Activated CD8-positive, alpha-beta memory T cell treated with anti-CD3 and anti-CD28 coated beads, Interleukin-2, amount 50 U/mL, for 1 hour (primary cell): ENCODE results near the gene C2orf76.
"Not testable (repeated sequence)": the region's sequence is repeated elsewhere in the genome, so short reads cannot be mapped to it uniquely, and the experiment has no call there.

Experiments used
- DNase-seq: peaks from one replicate; pipeline ENCODE4 v3.0.0-alpha.2; 2020; ENCODE audit errors: extremely low read depth

C2orf76 gene

DNA sequence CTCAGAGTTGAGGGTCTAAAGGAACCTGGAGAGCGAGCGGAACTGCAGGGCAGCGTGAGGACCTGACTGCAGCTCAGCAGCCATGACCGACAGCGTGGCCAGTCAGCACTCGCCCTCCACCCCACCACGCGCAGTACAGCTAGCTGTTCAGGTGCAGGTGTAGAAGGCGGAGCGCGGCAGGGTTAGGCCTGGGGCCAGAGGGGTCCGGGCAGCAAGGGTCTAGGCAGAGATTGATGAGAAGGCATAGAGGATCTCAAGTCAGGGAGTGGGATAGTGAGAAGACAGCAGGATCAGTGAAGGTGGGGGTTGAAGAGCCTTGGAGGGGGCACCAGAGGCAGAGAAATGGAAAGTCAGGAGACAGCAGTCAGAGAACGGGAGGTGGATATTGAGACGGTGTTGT is 72.0 kb downstream of the C2orf76 start:
- no peak for DNase-seq

DNA sequence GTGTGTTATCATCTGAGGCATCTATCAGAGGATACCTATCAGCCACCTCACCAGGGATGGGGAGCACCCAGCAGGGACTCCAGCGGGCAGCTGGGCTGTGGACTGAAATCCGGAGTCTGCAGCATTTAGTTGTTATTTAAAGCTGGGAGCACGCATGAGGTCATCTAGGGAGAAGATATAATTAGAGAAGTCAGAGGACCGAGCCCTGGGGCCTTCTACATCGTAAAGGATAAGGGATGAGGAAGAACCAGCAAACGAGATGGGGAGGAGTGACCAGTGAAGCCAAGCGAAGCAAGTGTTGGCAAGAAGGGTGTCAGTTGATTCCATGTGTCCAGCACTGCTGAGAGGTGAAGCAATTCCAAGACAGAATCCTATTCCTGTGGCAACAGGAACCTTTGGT is 72.7 kb downstream of the C2orf76 start:
- no peak for DNase-seq

DNA sequence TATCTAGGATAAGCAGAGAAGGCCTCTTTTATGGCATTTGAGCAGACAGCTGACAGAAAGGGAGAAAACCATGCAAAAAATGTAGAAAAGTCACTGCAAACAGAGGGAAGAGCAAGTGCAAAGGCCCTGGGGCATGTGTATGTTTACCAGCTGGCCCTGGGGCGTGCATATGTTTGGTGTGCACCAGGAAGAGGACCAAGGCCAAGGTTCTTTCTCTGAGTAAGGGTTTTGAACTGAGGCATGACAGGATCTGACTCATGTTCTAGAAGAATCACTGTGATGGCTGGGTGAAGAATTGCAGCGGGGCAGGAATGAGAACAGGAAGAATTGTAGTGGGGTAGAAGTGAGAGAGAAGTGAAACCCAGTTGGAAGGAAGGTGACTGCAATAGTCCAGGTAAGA is 73.4 kb downstream of the C2orf76 start:
- DNase-seq: no peak

DNA sequence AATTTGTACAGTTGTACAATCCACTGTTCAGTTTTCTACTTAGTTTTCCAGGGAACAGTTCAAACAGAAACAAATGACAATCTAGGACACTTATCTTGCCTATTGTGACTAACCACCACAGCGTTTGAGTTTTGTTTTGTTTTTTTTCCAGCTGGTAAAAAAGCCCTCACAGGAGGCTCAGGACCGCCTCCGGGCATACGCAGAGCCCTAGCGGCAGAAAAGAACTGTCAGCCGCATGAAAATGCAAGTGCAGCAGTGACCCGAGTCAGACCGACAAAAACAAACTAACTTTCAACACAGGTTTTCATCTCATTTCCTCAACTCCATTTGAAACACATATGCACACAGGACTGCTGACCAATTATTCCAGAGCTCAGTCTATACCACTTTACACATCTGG is 74.4 kb downstream of the C2orf76 start:
- DNase-seq: no peak

DNA sequence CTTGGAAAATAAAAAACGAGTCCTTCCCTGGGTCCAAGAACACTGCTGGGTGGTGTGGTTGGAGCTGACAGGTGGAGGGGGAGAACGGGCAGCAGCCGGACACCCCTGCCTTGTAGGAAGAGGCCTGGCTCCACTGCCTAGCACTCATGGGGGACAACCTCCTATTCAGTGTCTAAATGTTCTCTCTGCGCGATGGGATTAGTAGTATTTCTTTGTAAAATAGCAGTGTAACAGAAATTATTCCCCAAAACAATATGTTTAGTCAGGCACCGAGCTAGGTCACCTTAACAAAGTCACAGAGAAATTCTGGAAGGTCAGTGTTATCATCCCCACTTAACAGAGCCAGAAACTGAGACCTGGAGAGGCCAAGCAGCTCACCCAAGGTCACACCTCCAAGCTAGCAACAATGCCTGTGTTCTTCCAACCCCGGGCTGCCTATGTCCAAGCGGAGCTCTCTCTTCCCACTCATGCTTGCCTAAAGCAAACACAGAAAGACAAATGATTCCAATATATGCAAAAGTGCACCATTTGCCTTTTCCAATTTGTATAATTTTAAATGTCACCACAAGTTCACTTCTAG is 75.0 kb downstream of the C2orf76 start:
- no peak for DNase-seq

DNA sequence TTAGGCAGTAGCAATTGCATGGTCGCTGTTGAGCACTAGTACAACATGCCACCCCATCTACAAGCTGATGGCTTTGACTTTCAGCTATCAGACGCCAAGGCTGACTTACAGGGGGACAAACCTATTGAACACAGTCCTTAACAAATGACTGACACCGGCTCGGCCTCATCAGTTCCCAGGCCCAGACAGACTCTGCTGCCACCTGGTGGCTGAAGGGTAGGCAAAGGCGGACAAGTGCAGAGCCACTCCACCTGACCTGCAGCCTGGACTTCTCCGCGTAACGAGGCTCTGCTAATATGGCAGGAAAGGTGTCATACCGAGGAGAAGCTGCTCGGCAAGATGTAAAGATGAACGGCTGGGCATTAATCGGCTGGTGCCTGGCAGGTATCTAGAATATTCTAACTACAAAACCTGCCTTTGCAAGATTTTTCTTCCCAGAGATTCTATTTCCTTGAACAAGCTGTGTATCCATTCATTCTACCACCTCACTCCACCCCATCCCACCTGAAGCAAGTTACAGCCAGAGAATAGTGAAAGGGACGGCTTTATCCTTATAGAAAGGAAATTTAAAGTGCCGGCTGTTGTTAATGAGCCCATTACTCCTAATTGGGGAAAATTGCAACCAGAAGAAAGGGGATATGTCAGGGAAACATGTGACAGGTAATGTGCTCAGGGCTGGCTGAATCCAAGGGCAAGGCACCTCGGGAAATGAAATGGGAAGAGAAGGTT is 75.6 kb downstream of the C2orf76 start:
- DNase-seq: no peak

DNA sequence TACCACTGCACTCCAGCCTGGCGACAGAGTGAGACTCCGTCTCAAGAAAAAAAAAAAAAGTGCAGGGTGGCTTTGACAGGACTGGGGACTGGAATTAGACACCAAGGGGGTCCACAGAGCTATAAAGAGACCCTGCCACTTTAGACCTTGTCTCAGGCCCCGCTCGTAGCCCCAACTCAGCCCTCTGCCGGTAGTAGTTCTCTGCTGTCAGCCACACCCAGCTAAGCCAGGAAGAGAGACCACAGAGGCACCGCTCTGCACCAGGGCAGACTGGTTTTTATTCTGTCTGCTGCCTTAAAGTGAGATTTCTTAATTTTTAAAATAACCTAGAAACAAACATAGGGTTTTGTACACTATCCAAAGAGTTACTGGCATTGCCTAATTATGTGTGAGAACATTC is 77.0 kb downstream of the C2orf76 start:
- no peak for DNase-seq

DNA sequence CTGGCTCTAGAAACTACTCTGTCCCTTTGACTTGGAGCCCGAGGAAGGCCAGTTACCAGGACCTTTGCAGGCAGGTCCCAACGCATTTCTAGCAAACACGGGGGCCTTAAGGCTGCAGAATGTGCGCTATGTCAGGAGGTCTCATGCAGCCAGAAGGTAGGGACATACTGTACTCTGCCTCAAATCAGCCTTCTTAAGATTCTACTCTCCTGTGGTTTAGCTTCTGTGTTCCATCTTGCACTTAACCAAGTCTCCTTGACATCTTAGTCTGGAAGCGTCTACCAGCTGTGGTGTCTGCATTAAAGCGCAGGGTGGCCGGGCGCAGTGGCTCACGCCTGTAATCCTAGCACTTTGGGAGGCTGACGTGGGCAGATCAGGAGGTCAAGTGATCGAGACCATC is 77.5 kb downstream of the C2orf76 start:
- no peak for DNase-seq

DNA sequence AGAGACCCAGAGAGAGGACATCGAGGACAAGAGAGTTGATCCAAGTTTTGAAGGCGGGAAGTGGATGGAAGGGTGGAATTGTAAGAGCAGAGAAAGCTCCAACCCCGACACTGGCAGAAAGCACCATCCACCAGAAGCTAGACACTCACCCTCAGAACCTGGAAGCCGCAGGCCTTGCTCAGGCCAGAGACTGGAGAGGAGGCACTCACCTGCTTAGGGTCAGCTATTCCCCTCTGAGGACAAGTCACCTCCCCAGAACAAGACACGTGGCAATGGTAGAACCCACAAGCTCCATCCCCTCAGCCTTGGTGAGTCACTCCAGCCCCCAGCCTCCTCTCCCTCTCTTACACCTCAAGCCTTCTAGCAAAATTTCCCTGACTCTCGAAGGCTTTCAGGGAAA is 78.1 kb downstream of the C2orf76 start:
- DNase-seq: no peak

DNA sequence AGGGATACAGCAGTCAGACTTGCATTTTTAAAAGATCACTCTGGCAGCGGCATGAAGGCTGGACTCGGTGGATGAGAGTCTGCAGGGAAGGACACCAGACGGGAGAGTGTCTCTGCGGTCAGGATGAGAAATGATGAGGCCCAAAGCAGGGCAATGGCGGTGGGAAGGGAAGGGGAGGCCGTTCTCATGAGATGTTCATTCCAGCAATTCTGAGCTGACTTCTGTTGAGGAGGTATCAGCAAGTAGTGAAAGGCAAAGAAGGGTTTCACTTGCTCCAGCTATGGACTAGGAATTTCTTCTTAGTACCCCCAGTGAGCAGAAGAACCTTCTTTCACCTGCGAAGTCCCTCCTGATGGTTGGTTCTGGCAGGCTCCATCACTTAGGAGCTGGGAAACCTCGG is 80.0 kb downstream of the C2orf76 start:
- no peak for DNase-seq

DNA sequence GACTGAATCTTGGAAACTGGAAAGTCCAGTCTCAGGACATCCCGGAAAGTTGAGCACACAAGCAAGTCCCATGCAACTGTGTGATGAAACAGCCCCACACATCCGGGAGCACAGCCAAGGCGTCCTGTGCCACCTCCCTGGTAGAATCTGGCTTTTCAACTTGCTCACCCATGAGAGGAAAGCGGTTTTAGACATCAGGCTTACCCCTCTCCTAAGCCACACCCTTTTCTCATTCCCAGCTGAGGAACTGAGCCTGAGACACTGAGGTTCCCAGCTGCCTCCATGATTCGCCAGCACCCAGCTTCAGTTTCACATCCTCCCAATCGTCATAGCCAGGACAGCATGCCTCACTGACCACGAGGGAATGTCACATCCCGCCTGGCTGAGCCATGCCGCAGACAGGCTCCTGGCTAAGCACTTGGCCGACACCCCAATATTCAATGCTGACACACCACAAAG is 82.7 kb downstream of the C2orf76 start:
- DNase-seq: no peak

DNA sequence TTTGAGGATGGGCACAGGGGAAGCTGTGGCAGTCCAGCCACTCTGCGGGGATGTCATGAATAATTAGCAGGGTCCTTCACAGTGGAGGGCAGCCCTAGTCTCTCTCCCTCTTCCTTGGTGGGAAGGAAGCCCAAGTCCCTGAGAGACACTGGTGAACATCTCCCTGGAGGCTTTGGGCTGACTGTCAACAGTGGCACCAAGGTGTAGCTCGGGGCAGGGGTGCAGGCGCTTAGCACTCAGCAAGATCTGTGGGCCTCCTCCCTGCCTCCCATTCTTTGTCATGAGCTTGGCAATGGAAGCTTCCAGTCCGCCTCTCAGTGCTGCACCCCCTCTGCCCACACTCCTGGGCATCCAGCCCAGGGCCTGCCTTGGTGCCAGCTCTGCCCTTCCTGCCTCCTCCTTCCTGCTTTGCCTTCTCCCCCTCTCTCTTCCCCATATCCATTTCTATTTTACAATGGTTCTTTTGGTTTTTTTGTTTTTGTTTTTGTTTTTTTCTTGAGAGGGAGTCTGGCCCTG is 83.6 kb downstream of the C2orf76 start:
- no peak for DNase-seq

DNA sequence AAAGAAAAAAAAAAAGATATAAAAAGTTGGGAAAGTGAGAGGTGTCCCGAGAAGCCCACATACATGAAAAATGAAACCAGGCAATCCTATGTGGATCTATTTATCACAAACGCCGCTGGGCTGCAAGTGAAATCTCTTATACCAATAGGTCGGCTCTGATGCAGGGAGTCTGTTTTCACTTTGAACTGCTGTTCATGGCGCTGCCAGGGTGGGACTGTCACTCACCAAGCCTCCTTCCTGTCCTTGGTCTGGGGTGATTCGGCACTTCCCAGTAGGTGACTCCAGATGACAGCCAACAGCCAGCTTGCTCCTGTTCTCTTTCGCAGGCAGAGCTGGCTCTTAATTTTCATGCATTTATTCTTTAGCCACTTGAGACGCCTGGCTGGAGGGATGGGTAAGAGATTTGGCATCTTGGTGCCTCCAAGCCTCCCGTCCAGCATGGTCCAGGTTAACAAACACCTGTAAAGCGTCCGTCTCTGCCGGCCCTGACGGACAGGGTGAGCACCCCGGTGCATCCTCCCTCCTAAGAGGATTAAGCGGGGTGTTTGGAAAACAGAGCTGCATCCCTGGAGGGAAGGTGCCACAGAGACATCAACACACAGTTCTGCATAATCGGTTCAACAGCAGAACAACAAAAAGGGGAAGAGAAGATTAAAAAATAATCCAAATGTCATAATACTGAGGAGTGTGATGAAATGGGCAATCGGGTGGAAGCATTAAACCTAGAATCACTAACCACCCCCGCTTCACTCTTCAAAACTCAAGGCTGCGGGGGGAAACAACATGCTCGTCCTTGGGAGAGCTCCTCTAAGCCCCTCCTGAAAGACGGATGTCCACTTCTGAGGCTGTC is 84.3 kb downstream of the C2orf76 start:
- DNase-seq: no peak

DNA sequence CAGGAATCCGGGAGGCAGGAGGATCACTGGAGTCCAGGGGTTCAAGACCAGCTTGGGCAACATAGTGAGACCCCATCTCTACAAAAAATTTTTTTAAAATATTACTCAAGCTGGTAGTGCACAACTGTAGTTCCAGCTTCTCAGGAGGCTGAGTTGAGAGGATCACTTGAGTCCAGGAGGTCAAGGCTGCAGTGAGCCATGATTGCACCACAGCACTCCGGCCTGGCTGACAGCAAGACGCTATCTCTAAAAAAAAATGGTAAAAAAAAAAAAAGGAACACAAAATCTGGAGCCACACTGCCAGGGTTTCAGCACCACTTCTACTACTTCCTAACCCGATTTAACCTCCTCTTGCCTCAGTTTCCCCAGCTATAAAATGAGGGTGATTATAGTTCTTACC is 86.0 kb downstream of the C2orf76 start:
- no peak for DNase-seq

DNA sequence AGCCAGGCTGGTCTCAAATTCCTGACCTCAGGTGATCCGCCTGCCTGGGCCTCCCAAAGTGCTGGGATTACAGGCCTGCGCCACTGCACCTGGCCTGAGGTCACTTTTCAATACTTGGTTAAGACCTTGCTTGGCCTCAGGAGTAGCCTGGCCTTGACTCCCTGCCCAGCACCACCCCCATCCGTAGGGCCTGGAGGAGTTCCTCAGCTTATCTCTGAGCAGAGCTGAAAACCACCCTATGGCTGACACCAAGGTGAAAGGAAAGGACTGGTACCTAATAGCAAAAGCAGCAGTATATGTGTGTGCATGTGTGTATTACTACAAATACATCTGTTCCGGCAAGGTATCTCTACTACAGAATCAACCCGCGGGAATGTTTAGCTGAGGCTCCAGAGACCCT is 87.0 kb downstream of the C2orf76 start:
- no peak for DNase-seq

DNA sequence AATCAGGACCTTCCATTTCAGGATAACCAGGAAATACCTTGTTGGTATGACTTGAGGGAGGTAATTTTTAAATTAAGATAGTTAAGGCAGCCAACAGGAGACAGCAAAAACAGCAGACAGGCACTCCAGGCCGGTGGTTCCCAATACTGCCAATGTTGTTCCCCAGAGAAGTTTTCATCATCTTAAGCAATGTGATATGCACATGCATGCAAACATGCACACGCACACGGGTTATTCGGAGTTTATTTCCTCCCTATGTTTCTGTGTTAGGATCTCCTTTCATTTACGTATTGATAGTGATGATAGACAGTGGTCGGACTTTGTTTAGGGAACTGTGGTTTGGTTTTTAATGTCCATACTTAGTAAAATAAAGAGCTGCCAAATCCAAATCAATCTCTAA is 87.7 kb downstream of the C2orf76 start:
- DNase-seq: no peak

DNA sequence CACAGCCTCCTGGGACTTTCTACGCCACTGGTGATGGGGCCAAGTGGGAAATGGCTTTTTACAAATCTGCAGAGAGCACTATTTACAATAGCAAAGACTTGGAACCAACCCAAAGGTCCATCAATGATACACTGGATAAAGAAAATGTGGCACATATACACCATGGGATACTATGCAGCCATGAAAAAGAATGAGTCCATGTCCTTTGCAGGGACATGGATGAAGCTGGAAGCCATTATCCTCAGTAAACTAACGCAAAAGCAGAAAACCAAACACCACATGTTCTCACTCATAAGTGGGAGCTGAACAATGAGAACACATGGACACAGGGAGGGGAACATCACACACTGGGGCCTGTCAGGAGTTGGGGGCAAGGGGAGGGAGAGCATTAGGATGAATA is 88.2 kb downstream of the C2orf76 start:
- not testable (repeated sequence) for DNase-seq

DNA sequence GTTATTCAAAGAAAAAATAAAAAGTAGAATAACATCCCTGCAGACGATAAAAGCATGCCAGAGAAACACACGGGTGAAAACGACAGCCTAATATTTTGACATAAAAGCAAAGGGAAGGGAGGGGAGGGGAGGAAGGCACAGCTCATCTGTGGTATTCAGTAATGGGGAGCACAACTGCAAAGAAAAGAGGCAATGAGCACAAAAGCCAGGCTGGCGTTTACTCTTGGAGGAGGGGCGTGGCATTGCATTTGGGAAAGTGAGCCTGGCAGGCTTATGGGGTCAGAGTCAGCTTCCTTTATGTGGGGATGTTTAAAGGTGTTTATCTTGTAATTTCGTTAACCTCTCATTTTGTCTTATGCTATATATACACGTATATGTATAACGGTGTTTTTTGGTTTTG is 89.8 kb downstream of the C2orf76 start:
- no peak for DNase-seq

DNA sequence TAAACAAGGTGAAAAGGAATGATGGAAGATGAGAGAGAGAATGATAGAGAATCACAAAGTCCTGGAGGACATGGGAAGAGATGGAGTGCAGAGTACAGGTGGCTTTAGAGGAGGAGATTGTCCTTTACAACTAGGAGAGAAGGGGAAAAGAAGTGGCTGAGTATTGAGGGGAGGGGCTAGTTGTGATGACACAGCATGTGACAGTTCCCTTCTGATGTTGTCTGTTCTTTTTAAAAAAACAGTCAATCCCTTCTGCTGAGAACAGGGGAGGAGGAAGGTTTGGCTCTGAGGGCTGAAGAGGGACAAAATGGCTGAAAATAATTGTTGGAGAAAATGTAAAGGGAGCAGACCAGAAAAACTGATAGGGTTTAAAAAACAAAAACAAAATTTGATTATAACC is 99.0 kb downstream of the C2orf76 start:
- DNase-seq: no peak

DNA sequence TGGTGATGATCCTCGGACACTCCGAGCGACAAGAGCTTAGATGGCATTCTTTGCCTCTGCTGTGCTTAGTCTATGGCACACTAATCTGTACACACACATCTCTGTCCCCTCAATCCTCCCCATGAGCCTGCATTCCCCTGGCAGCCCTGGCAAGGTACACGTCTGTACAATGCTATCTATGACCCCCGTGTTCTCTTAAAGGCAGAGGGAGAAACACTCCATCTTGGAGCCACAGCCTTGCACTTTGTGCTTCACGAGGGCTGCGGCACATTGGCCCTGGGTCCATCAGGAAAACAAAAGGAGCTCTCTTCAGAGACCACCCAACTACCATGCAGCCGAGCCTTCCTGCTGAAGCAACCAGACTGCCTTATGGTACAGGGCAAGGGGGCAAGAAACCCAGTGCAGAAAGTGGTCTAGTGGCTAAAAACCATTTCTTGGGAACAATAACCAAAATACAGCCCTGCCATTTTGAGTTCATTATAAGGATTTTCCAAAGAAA is 100.5 kb downstream of the C2orf76 start:
- DNase-seq: no peak

DNA sequence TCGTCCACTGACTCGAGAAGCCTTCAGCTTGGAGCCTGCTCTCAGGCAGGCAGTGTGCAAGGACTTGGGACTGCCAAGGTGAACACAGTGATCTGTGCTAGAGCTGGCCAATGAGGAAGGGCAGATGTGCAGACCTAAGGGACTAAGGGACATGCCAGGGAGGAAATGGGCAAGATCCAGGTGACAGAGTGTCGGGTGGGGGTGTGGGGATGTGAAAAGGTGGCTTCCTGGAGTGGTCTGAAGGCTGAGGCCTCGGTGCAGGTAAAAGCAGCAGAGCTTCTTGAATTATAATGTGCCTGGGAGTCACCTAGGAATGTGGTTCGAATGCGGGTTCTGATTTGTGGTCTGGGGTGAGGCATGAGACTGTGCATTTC is 101.0 kb downstream of the C2orf76 start:
- no peak for DNase-seq
